ENCODE results near the gene MMP12.

Gene MMP12

DNA sequence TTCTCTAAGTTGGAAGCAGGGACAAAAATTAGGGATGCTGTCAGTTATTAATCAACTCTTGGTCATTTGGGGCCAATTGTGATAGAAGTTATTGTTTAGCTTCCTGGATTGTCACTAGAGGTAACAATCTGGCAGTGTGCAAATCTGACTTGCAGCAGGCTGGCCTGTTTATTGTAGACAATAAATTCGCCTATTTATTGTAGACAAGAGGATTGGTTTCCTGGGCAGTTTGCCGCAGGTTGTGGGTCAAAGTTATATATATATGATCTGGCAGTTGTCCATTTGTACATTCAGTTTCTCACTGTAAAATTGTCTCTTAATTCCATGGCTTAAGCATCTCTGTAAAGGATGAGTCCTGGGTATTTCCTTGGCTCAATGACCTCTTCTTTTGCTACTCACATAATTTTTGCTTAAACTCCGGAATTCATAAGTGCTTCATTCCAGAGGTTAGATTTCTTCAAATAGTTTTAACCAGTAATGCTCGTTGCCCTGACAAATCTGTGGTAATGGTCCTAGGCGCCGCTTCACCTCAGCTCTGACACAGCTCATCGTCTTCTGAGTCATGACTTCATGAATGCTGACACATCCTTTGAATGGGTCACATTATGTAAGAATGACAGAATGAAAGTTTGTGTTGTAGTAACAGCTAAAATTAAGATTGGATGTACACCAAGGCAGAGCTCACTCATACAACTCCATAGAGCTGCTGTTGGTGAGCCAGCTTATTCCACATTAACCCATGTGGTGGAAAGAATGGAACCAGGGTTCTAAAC lies 23.6 kb downstream of the MMP12 start:
- H3K4me3 ChIP-seq (ENCODE audit: control insufficient read depth, low read depth, low read length): no peak overlapping the region
- no peak for TF ChIP-seq CTCF (conservative IDR thresholded peaks at IDR 0.05; ENCODE audit: control insufficient read depth, insufficient read depth, low read depth, low read length)
- DNase-seq (ENCODE audit: low read depth): peak; percentile 92

DNA sequence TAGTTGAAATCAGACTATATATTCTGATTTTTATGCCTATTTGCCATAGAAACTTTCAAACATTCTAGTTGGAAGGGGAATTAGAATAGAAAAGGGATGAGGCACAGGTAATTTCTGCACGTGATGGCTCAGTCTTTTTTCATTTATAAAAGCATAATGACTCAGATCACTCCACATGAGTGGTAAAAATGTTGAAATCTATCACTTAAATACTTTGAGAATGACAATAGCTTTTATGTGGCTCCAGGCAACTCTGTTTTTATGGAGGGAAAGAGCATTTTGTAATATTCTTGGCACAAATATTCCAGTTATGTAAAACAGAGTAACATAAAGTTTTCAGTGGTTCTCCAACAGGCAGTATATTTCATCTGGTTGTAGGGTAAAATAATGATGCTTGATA lies 25.5 kb downstream of the MMP12 start:
- no peak for TF ChIP-seq CTCF (conservative IDR thresholded peaks at IDR 0.05; ENCODE audit: control insufficient read depth, insufficient read depth, low read depth, low read length)
- no peak overlapping the region for H3K4me3 ChIP-seq (ENCODE audit: control insufficient read depth, low read depth, low read length)
- peak; percentile 74 for DNase-seq (ENCODE audit: low read depth)

GRCh38 chr11:102846292-102846691 lies 28.5 kb downstream of the MMP12 start:
- no peak for TF ChIP-seq CTCF (conservative IDR thresholded peaks at IDR 0.05; ENCODE audit: control insufficient read depth, insufficient read depth, low read depth, low read length)
- peak; percentile 17 for DNase-seq (ENCODE audit: low read depth)
- no peak overlapping the region for H3K4me3 ChIP-seq (ENCODE audit: control insufficient read depth, low read depth, low read length)

- peak; percentile 70 for DNase-seq (ENCODE audit: low read depth)
- H3K4me3 ChIP-seq (ENCODE audit: control insufficient read depth, low read depth, low read length): no peak within 1 kb of the TSS
- no peak for TF ChIP-seq CTCF (conservative IDR thresholded peaks at IDR 0.05; ENCODE audit: control insufficient read depth, insufficient read depth, low read depth, low read length)
Observed at GRCh38 chr11:102843489-102843888, 31.3 kb downstream of the MMP12 start, which contains the start of gene MMP3. TSS of gene MMP3 (minus strand) at chr11:102843609. CDS start at chr11:102843546, 63 bp downstream.

DNA sequence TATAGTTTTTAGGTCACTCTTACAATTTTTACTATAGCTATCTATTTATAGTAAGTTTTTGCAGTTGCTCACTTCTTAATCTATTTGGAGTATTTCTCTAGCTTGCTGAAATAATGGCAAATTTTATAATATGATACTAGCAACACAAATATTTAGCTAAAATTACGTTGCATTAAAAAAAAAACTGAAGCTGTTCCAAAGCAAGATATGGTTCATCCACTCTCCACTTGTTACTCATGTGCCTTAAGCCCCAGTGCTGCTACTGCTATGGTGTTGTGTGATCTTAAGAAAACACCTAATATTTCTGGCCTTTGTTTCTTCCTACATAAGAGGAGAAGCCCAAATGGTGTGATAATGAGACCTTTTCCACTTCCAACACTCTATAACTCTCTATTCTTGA lies 31.9 kb downstream of the MMP12 start:
- no peak for TF ChIP-seq CTCF (conservative IDR thresholded peaks at IDR 0.05; ENCODE audit: control insufficient read depth, insufficient read depth, low read depth, low read length)
- DNase-seq (ENCODE audit: low read depth): no peak
- no peak overlapping the region for H3K4me3 ChIP-seq (ENCODE audit: control insufficient read depth, low read depth, low read length)

GRCh38 chr11:102840018-102840417 lies 34.8 kb downstream of the MMP12 start:
- no peak overlapping the region for H3K4me3 ChIP-seq (ENCODE audit: control insufficient read depth, low read depth, low read length)
- no peak for DNase-seq (ENCODE audit: low read depth)
- TF ChIP-seq CTCF (conservative IDR thresholded peaks at IDR 0.05; ENCODE audit: control insufficient read depth, insufficient read depth, low read depth, low read length): no peak

Data from fibroblast of mammary gland (primary cell).